HepG2 (cell line): Measurements from ENCODE around the gene ATP2C2. TPM values are rescaled to one million over a fixed set of nuclear protein-coding genes. Genes with fewer than 3 reads are reported as not detected.

Experiments used
- FOXK1 ChIP-seq: sonication (generic); formaldehyde crosslinking; IDR thresholded peaks from 2 replicates; pipeline ENCODE4 v1.4.0; 2020; ENCODE audit warnings: low read depth, missing genetic modification reagents, borderline replicate concordance
- HMG20B ChIP-seq: conservative IDR thresholded peaks from 2 replicates; pipeline ENCODE4 v1.6.1; 2016; ENCODE audit warnings: missing genetic modification reagents, missing compliant biosample characterization
- ISL2 ChIP-seq: sonication (generic); formaldehyde crosslinking; IDR thresholded peaks from 2 replicates; pipeline ENCODE4 v1.5.0; 2020; ENCODE audit warnings: missing genetic modification reagents
- MEIS1 ChIP-seq: sonication (generic); formaldehyde crosslinking; IDR thresholded peaks from 2 replicates; pipeline ENCODE4 v1.9.0; 2021; ENCODE audit warnings: mild to moderate bottlenecking, missing genetic modification reagents, moderate library complexity, borderline replicate concordance
- POLR2AphosphoS2 ChIP-seq: IDR thresholded peaks from 2 replicates; pipeline ENCODE4 v1.6.1; 2011; ENCODE audit warnings: low read depth, low read length, improper control_type of control experiment
- POLR2AphosphoS5 ChIP-seq: IDR thresholded peaks from 2 replicates; pipeline ENCODE4 v1.6.1; 2012; ENCODE audit warnings: low read depth, low read length
- RORA ChIP-seq: sonication (generic); formaldehyde crosslinking; IDR thresholded peaks from 2 replicates; pipeline ENCODE4 v1.5.0; 2020; ENCODE audit warnings: mild to moderate bottlenecking, missing genetic modification reagents, moderate library complexity
- SMAD1 ChIP-seq: sonication (generic); formaldehyde crosslinking; IDR thresholded peaks from 2 replicates; pipeline ENCODE4 v1.4.0; 2020; ENCODE audit warnings: missing genetic modification reagents, low read depth, mild to moderate bottlenecking, borderline replicate concordance
- U2AF2 ChIP-seq: fragments of 200-400 bp; formaldehyde crosslinking; IDR thresholded peaks from 2 replicates; pipeline ENCODE4 v1.6.1; 2017; ENCODE audit warnings: low read depth, mild to moderate bottlenecking, low read length
- WIZ ChIP-seq: sonication (generic); formaldehyde crosslinking; IDR thresholded peaks from 2 replicates; pipeline ENCODE4 v1.5.1; 2020; ENCODE audit warnings: mild to moderate bottlenecking, missing genetic modification reagents
- ZBTB38 ChIP-seq: sonication (generic); formaldehyde crosslinking; IDR thresholded peaks from 2 replicates; pipeline ENCODE4 v1.5.1; 2020; ENCODE audit warnings: mild to moderate bottlenecking, missing genetic modification reagents
- ZNF3 ChIP-seq: IDR thresholded peaks from 2 replicates; pipeline ENCODE4 v1.7.0; 2017; ENCODE audit warnings: inconsistent platforms
- ZNF570 ChIP-seq: sonication (generic); formaldehyde crosslinking; IDR thresholded peaks from 2 replicates; pipeline ENCODE4 v1.4.0; 2020; ENCODE audit warnings: mild to moderate bottlenecking, missing genetic modification reagents, borderline replicate concordance
- ZNF766 ChIP-seq: sonication (generic); formaldehyde crosslinking; IDR thresholded peaks from 2 replicates; pipeline ENCODE4 v1.5.0; 2020; ENCODE audit warnings: missing genetic modification reagents, borderline replicate concordance
- ZNF782 ChIP-seq: sonication (generic); formaldehyde crosslinking; IDR thresholded peaks from 2 replicates; pipeline ENCODE4 v1.4.0; 2020; ENCODE audit warnings: missing genetic modification reagents, mild to moderate bottlenecking, borderline replicate concordance
- polyA plus RNA-seq, 8 experiments: library from polyadenylated mRNA; depleted of rRNA in 3 of 8; stranded (reverse) in 7 of 8; unstranded in 1 of 8; fragments of >200 nt; fragmentation: Illumina TruSeq in 4 of 8; extraction: Trizol in 4 of 8; gene quantifications; 2 replicates each; pipeline versions ENCODE4 v1.2.1 to v1.2.3, GENCODE V29; 2011 to 2016; ENCODE audit warnings: low read depth in 4 of 8, missing spikeins in 1 of 8, mixed read lengths in 1 of 8; ENCODE audit not compliant: insufficient read depth in 1 of 8
- total RNA-seq, 5 experiments: library from RNA; depleted of rRNA; stranded (reverse); fragments of >200 nt; fragmentation: Illumina TruSeq; extraction: Trizol; gene quantifications; 2 replicates each; pipeline ENCODE4 v1.2.3, GENCODE V29; 2016; ENCODE audit warnings: low read depth in 1 of 5
- TF ChIP-seq, protein P1 (sequence below): sonication (generic); formaldehyde crosslinking; IDR thresholded peaks from 2 replicates; pipeline ENCODE4 v1.9.0; 2021; ENCODE audit warnings: mild to moderate bottlenecking, missing genetic modification reagents
- TF ChIP-seq, protein P2 (sequence below): sonication (generic); formaldehyde crosslinking; IDR thresholded peaks from 2 replicates; pipeline ENCODE4 v1.5.1; 2020; ENCODE audit warnings: mild to moderate bottlenecking, missing genetic modification reagents, moderate library complexity
- TF ChIP-seq, protein P3 (sequence below): IDR thresholded peaks from 2 replicates; pipeline ENCODE4 v1.6.1; 2012; ENCODE audit warnings: low read length, improper control_type of control experiment

Gene ATP2C2
- total and polyA plus RNA-seq, 2 of the 13 experiments (the other 11 are each of a cell fraction or from before 2014, with no cell fraction given), result 0.07 TPM; not detected in 1

DNA sequence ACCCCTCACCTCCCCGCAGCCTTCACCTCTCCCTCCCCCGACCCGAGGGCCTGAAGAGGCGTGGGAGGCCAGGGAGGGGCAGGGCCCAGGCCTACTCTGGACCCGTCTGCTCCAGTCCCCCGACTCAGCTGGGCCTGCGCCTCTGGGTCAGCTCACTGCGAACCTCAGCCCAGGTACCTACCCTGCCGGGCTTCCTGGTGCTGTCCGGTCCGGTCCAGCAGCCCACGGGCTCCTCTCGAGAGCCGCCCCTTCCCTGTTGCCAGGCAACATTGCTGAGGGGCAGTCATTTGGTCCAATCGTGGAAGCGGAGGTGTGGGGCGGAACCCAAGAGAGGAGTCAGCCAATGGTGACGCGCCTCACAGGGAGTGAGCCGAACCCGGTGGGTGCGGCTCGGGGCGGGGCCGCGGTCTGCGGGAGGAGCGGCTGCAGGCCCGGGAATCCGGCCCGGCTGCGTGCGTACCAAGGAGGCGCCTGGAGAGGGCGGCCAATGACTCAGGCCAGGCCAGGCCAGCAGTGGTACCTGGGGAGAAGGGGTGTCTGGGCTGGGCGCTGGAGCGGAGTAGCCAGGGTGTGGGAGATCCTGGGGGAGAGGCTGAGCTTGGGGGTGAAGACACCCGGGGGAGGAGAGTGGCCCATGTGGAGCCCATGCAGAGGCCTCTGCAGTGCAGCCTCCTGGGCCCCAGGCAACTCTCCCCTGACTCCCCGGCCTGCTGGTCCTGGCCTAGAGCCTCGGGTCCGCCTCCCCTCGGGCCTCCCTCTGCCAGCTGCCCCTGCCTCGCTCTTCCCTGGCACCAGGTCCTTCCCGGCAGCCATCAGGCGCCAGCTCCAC lies 136.3 kb downstream of the ATP2C2 start, which contains the start of gene MEAK7 (continued):
- TF ChIP-seq, protein P1, sequence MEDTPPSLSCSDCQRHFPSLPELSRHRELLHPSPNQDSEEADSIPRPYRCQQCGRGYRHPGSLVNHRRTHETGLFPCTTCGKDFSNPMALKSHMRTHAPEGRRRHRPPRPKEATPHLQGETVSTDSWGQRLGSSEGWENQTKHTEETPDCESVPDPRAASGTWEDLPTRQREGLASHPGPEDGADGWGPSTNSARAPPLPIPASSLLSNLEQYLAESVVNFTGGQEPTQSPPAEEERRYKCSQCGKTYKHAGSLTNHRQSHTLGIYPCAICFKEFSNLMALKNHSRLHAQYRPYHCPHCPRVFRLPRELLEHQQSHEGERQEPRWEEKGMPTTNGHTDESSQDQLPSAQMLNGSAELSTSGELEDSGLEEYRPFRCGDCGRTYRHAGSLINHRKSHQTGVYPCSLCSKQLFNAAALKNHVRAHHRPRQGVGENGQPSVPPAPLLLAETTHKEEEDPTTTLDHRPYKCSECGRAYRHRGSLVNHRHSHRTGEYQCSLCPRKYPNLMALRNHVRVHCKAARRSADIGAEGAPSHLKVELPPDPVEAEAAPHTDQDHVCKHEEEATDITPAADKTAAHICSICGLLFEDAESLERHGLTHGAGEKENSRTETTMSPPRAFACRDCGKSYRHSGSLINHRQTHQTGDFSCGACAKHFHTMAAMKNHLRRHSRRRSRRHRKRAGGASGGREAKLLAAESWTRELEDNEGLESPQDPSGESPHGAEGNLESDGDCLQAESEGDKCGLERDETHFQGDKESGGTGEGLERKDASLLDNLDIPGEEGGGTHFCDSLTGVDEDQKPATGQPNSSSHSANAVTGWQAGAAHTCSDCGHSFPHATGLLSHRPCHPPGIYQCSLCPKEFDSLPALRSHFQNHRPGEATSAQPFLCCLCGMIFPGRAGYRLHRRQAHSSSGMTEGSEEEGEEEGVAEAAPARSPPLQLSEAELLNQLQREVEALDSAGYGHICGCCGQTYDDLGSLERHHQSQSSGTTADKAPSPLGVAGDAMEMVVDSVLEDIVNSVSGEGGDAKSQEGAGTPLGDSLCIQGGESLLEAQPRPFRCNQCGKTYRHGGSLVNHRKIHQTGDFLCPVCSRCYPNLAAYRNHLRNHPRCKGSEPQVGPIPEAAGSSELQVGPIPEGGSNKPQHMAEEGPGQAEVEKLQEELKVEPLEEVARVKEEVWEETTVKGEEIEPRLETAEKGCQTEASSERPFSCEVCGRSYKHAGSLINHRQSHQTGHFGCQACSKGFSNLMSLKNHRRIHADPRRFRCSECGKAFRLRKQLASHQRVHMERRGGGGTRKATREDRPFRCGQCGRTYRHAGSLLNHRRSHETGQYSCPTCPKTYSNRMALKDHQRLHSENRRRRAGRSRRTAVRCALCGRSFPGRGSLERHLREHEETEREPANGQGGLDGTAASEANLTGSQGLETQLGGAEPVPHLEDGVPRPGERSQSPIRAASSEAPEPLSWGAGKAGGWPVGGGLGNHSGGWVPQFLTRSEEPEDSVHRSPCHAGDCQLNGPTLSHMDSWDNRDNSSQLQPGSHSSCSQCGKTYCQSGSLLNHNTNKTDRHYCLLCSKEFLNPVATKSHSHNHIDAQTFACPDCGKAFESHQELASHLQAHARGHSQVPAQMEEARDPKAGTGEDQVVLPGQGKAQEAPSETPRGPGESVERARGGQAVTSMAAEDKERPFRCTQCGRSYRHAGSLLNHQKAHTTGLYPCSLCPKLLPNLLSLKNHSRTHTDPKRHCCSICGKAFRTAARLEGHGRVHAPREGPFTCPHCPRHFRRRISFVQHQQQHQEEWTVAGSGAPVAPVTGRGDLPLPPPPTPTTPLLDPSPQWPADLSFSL (CRISPR knock-in tag), result 0 out of 2 replicates have a peak, but pooled peaks have one; percentile 25
- TF ChIP-seq SMAD1 (CRISPR knock-in tag) (no peak), ZNF570 (CRISPR knock-in tag) (no peak), WIZ (0 out of 2 replicates have a peak, but pooled peaks have one; percentile 15), ZNF782 (peak; percentile 77; the same call in 1 of the 2 replicates), RORA (CRISPR knock-in tag) (no peak), POLR2AphosphoS5 (peak; percentile 81), ZNF3 (CRISPR knock-in tag) (no peak), ISL2 (peak; percentile 77), U2AF2 (no peak), ZBTB38 (CRISPR knock-in tag) (peak; percentile 29), MEIS1 (peak; percentile 63; the same call in 1 of the 2 replicates), HMG20B (CRISPR knock-in tag) (0 out of 2 replicates have a peak, but pooled peaks have one; percentile 8), FOXK1 (CRISPR knock-in tag) (peak; percentile 49; the same call in 1 of the 2 replicates), ZNF766 (CRISPR knock-in tag) (no peak), POLR2AphosphoS2 (no peak)
- TF ChIP-seq, protein P2, sequence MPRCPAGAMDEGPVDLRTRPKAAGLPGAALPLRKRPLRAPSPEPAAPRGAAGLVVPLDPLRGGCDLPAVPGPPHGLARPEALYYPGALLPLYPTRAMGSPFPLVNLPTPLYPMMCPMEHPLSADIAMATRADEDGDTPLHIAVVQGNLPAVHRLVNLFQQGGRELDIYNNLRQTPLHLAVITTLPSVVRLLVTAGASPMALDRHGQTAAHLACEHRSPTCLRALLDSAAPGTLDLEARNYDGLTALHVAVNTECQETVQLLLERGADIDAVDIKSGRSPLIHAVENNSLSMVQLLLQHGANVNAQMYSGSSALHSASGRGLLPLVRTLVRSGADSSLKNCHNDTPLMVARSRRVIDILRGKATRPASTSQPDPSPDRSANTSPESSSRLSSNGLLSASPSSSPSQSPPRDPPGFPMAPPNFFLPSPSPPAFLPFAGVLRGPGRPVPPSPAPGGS, result no peak
- TF ChIP-seq, protein P3, sequence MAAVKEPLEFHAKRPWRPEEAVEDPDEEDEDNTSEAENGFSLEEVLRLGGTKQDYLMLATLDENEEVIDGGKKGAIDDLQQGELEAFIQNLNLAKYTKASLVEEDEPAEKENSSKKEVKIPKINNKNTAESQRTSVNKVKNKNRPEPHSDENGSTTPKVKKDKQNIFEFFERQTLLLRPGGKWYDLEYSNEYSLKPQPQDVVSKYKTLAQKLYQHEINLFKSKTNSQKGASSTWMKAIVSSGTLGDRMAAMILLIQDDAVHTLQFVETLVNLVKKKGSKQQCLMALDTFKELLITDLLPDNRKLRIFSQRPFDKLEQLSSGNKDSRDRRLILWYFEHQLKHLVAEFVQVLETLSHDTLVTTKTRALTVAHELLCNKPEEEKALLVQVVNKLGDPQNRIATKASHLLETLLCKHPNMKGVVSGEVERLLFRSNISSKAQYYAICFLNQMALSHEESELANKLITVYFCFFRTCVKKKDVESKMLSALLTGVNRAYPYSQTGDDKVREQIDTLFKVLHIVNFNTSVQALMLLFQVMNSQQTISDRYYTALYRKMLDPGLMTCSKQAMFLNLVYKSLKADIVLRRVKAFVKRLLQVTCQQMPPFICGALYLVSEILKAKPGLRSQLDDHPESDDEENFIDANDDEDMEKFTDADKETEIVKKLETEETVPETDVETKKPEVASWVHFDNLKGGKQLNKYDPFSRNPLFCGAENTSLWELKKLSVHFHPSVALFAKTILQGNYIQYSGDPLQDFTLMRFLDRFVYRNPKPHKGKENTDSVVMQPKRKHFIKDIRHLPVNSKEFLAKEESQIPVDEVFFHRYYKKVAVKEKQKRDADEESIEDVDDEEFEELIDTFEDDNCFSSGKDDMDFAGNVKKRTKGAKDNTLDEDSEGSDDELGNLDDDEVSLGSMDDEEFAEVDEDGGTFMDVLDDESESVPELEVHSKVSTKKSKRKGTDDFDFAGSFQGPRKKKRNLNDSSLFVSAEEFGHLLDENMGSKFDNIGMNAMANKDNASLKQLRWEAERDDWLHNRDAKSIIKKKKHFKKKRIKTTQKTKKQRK, result no peak
